DND-41 (cell line): ENCODE results near the gene STAMBPL1.

ENCODE experiments used
- ATAC-seq: fragments of 200-7000 bp; cut with Tn5 transposase; 3 replicates; pipeline ENCODE4 v1.9.1; 2021; ENCODE audit warnings: low read depth; ENCODE audit not compliant: insufficient read depth
- DNase-seq: peaks from one replicate; pipeline ENCODE4 v3.0.0-alpha.2; 2020
- H2AFZ ChIP-seq: 2 replicates; pipeline ENCODE4 v1.6.0; 2012; ENCODE audit warnings: low read depth, low read length
- H3K27ac ChIP-seq: 2 replicates; pipeline ENCODE4 v1.5.1; 2012; ENCODE audit warnings: low read length, inconsistent platforms
- H3K27me3 ChIP-seq: fragments of 200-600 bp; sonication (generic); 2 replicates; pipeline ENCODE4 v1.6.0; 2012; ENCODE audit warnings: low read length, mild to moderate bottlenecking, inconsistent platforms; ENCODE audit not compliant: insufficient read depth, poor library complexity
- H3K36me3 ChIP-seq: 2 replicates; pipeline ENCODE4 v1.5.1; 2012; ENCODE audit warnings: low read length, inconsistent platforms; ENCODE audit not compliant: insufficient read depth
- H3K4me1 ChIP-seq: 2 replicates; pipeline ENCODE4 v1.5.1; 2012; ENCODE audit warnings: mild to moderate bottlenecking, low read length; ENCODE audit not compliant: insufficient read depth
- H3K4me2 ChIP-seq: 2 replicates; pipeline ENCODE4 v1.6.0; 2012; ENCODE audit warnings: mild to moderate bottlenecking, moderate library complexity, low read length, inconsistent platforms; ENCODE audit not compliant: insufficient read depth
- H3K4me3 ChIP-seq, 2 experiments: fragments of 200-600 bp in 1 of 2; shearing (Covaris generic) in 1 of 2; 2 replicates each; pipeline ENCODE4 v1.5.1; 2012 to 2016; ENCODE audit warnings: inconsistent platforms in 2 of 2, low read length in 2 of 2, mild to moderate bottlenecking in 2 of 2, low read depth in 1 of 2, moderate library complexity in 1 of 2
- H3K79me2 ChIP-seq: 2 replicates; pipeline ENCODE4 v1.6.0; 2012; ENCODE audit warnings: low read length, inconsistent platforms; ENCODE audit not compliant: insufficient read depth
- H3K9ac ChIP-seq: 2 replicates; pipeline ENCODE4 v1.6.0; 2012; ENCODE audit warnings: low read depth, mild to moderate bottlenecking, inconsistent platforms, low read length, moderate library complexity
- H3K9me3 ChIP-seq: 2 replicates; pipeline ENCODE4 v1.5.1; 2012; ENCODE audit warnings: low read length, moderate library complexity, mild to moderate bottlenecking, inconsistent platforms; ENCODE audit not compliant: insufficient read depth, severe bottlenecking
- H4K20me1 ChIP-seq: 2 replicates; pipeline ENCODE4 v1.6.0; 2012; ENCODE audit warnings: low read length; ENCODE audit not compliant: insufficient read depth
- EZH2 ChIP-seq: IDR thresholded peaks from 3 replicates; pipeline ENCODE4 v1.6.1; 2012; ENCODE audit warnings: borderline replicate concordance, low read depth, mild to moderate bottlenecking, moderate library complexity, low read length, inconsistent platforms; ENCODE audit not compliant: severe bottlenecking
- TF ChIP-seq, protein P1 (sequence below): IDR thresholded peaks from 2 replicates; pipeline ENCODE4 v1.5.1; 2012; ENCODE audit warnings: borderline replicate concordance, low read length, moderate library complexity, mild to moderate bottlenecking; ENCODE audit not compliant: poor library complexity, severe bottlenecking; ENCODE audit errors: extremely low read depth

STAMBPL1 gene

DNA sequence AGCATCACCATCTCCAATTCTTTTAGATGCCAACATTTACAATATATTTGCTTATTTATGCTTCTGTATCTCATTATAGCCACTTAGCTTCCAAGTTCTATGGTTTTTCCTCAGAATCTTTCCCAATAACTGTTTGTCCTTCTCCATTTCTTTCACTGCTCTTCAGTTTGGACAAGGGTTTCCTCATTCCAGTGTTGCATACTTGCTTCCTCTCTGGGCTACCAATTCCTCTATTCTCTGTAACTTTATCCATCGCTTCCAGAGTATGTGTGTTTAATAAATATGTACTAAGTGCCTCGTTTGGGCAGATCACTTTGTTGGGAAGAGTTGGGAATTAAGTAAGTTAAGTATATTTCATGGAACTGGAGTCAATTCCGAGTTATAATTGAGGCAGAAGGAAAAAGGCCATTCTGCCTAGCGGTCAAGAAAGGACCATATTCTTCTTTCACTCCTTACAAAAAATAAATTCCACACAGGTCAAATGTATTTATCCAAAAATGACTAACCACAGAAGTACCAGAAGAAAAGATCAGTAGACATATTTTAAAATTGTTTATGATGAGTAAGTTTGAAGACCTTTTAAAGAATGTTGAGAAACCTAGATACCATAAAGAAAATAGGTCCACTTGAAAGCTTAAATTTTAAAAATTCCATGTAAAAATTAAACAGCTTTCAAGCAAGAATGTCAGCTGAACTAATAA is 10.8 kb downstream of the STAMBPL1 start:
- Histone ChIP-seq H3K9me3 (no peaks in the 10 kb centered on the region), H3K27me3 (no peaks in the 10 kb centered on the region), H3K4me2 (no peak overlapping the region), H3K79me2 (peaks cover 96% of the 10 kb centered on the region), H4K20me1 (peaks cover 28% of the 10 kb centered on the region), H3K27ac (no peak overlapping the region), H2AFZ (no peak overlapping the region), H3K4me1 (peaks cover 17% of the 10 kb centered on the region), H3K4me3 (no peak overlapping the region), H3K9ac (no peak overlapping the region), H3K36me3 (peaks cover 17% of the 10 kb centered on the region)
- TF ChIP-seq EZH2: no peak
- TF ChIP-seq, protein P1, sequence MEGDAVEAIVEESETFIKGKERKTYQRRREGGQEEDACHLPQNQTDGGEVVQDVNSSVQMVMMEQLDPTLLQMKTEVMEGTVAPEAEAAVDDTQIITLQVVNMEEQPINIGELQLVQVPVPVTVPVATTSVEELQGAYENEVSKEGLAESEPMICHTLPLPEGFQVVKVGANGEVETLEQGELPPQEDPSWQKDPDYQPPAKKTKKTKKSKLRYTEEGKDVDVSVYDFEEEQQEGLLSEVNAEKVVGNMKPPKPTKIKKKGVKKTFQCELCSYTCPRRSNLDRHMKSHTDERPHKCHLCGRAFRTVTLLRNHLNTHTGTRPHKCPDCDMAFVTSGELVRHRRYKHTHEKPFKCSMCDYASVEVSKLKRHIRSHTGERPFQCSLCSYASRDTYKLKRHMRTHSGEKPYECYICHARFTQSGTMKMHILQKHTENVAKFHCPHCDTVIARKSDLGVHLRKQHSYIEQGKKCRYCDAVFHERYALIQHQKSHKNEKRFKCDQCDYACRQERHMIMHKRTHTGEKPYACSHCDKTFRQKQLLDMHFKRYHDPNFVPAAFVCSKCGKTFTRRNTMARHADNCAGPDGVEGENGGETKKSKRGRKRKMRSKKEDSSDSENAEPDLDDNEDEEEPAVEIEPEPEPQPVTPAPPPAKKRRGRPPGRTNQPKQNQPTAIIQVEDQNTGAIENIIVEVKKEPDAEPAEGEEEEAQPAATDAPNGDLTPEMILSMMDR: no peak
- DNase-seq (no peak), ATAC-seq (no peak)

DNA sequence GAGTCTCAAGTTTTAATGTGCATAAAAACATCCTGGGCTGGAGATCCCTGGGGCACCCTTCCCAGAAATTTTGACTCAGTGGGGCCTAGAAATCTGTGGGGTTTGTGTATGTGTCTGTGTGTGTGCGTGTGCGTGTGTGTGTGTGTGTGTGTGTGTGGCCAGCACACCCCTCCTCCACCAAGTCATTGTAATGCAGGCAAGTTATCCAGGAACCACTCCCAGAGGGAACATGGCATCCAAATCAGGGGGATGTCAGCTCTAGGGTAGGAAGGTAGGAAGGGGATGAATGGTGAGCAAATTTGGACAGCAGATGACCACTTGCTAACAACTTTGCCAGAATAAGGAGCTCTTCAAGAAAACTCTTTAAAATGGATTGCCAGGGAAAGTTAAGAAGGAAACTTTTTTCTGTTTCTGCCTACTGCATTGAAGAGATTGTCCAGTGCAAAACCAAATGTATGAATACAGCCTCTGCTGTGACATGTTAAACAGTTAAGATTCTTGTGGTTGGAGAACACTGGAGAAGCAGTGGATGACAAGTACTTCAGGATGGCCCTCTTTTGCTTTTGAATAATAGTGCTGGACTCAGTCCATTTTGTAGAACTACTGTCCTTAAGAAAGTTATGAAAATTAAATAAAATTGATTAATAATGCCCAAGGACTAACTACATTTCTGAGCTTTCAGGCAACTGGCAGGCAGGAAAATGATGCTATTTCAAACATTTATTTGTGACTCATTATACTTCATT is 12.3 kb downstream of the STAMBPL1 start:
- Histone ChIP-seq H2AFZ (no peak overlapping the region), H3K79me2 (peaks cover 96% of the 10 kb centered on the region), H3K4me2 (no peak overlapping the region), H3K4me3 (no peak overlapping the region), H3K9ac (no peak overlapping the region), H4K20me1 (peaks cover 23% of the 10 kb centered on the region), H3K36me3 (peaks cover 23% of the 10 kb centered on the region), H3K9me3 (no peaks in the 10 kb centered on the region), H3K27me3 (no peaks in the 10 kb centered on the region), H3K27ac (peak overlapping the region; percentile 12; the same call in 1 of the 2 replicates), H3K4me1 (peaks cover 10% of the 10 kb centered on the region)
- TF ChIP-seq EZH2: no peak
- TF ChIP-seq, protein P1: no peak
- no peak for DNase-seq
- ATAC-seq: no peak

DNA sequence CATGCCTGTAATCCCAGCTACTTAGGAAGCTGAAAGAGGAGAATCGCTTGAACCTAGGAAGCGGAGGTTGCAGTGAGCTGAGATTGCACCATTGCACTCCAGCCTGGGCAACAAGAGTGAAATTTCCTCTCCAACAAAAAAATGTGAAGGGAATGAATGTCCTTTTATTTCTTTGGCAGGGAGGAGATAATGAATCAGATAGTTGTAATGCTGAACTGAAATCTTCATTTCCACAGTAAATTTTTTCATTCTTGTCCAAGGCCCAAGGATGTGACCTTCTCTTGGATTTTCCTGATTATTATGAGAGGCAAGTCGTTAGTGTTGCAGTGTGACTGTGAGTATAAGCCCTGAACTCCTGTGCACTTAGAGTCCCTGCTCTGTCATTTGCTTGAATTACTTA is 13.6 kb downstream of the STAMBPL1 start:
- DNase-seq: no peak
- Histone ChIP-seq H3K9me3 (no peaks in the 10 kb centered on the region), H2AFZ (no peak overlapping the region), H3K27ac (no peak overlapping the region), H3K79me2 (peaks cover 94% of the 10 kb centered on the region), H3K4me3 (no peak overlapping the region), H3K27me3 (no peaks in the 10 kb centered on the region), H4K20me1 (peaks cover 15% of the 10 kb centered on the region), H3K4me2 (no peak overlapping the region), H3K36me3 (peaks cover 18% of the 10 kb centered on the region), H3K4me1 (peaks cover 3% of the 10 kb centered on the region; the same call in 1 of the 2 replicates), H3K9ac (no peak overlapping the region)
- TF ChIP-seq, protein P1: no peak
- no peak for TF ChIP-seq EZH2
- no peak for ATAC-seq
